ENCODE measurements around the gene FMO2.

The FMO2 gene

GRCh38 chr1:171185091-171185490 is at the start of gene FMO2:
Gene FMO2 (plus strand): TSS chr1:171185300. CDS start chr1:171185714, 414 bp downstream.
- DNase-seq (ENCODE audit: low spot score): no peak

DNA sequence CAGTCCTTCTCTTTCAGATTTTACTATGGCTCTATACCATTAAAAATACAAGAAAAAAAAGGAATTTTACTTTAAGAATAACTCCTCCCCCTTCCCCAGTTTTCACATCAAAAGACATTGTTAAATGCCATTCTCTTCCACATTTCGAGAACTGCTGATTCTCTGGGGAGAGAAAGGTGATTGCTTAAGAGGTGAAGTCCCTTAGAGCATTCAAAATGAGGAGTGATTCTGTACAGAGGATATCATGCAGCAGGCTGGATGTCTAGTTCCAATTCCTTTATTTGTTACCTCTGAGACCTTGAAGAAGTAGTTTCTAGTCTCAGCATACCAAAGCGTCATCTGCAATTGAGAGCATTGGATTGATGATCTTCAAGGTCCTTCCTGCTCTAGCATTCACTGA is 47.5 kb upstream of the FMO2 start:
- DNase-seq (ENCODE audit: low spot score): no peak

DNA sequence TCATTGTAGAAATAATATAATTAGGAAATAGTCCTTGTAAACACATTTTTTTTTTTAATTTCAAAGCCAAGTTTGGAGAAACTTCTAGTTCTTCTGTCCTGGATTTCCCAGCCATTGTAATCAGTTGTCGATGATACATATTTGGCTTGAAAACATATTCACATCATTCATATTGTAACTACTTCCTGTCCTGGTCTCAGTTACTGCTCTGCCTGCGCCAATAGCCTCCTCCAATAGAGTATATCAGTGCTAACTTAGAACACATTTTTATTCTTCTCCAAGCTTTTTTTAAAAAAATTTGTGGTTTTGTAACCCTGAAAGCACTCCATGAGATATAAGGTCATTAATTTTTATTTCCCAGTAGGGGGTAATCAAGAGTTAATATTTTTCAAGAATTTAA is 46.1 kb upstream of the FMO2 start:
- DNase-seq (ENCODE audit: low spot score): no peak

DNA sequence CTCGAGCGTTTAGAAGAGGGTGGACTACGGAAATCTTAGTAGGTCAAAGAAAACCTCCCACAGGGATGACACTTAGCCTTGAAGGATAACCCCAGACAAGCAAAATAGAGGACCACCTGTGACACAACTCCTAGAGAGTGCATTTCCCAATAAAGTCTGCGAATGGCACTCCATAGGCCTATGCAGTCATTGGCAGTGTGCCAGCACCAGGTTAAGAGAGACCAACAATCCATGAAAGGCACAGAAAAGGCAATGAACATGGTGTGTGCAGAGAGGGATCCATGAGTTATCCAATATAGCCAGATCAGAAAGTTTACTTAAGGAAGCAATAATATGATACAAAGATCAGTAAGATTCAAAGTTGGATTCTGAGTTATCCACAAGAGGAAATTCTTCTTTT is 45.2 kb upstream of the FMO2 start:
- DNase-seq (ENCODE audit: low spot score): no peak

- DNase-seq (ENCODE audit: low spot score): no peak
These were observed 44.7 kb upstream of the FMO2 start for GRCh38 chr1:171140401-171140800.

DNA sequence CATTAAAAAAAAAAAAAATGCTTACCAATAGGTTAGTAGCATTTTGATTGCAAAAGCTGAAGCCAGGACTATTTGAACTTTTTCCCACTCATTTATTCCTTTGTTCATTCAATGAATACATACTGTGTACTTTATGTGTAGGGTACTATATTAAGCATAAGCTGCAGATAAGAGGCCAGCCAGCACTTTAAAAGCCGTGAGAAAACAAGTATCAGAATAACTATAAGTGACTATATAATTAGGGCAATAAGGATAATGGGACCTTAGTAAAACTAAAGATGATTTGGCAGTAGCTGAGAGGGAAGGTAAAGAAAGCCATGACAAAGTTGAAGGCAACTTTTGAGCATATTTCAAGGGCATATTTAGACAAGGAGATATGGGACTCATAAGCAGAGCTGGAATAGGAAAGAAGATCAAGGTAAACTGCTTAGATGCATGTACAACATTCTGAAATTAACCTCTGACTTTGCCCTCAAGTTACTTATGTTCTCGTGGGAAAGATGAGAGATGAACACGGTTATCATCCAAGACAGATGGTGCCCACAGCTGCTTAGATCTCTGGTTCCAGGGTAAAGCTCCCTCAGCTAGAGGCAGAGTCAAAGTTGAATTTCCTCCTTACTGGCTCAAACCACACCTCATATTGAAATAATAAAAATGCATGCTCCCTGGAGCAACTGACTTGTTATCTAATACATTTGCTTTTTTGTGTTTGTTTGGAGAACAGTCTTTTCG is 44.0 kb upstream of the FMO2 start:
- no peak for DNase-seq (ENCODE audit: low spot score)

DNA sequence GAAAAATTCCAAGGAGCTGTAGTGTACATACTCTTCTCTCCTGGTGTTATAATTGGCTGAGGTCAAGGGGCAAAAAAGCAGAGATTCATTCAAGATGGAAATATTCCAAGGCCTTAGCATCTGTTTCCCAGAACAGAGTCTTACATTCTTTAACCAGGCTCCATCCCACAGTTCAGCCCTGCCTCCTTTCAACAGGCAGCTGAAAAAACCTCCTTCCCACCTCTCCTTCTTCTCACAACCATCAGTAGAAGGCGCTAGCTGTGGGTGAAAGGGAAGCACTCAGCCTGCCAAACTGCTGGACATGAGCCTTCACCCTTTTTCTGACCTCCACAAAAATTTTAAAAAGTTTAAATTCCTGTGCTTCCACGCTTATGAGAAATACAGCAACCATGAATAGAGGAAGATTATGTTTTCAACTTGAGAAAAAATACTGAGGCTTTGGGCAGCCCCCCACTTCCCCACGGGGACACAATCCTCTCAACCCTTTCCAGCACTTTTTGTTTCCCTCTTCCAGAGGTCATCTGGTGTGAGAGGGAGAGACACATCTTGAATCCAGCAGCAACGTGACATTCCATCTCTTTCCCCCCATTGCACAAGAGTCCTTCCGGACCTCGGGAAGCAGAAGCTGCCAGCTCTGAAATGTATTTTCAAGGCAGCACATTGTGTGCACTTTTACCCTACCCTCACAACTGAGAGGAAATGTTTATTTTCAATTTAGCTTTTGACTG is 43.2 kb upstream of the FMO2 start:
- no peak for DNase-seq (ENCODE audit: low spot score)

DNA sequence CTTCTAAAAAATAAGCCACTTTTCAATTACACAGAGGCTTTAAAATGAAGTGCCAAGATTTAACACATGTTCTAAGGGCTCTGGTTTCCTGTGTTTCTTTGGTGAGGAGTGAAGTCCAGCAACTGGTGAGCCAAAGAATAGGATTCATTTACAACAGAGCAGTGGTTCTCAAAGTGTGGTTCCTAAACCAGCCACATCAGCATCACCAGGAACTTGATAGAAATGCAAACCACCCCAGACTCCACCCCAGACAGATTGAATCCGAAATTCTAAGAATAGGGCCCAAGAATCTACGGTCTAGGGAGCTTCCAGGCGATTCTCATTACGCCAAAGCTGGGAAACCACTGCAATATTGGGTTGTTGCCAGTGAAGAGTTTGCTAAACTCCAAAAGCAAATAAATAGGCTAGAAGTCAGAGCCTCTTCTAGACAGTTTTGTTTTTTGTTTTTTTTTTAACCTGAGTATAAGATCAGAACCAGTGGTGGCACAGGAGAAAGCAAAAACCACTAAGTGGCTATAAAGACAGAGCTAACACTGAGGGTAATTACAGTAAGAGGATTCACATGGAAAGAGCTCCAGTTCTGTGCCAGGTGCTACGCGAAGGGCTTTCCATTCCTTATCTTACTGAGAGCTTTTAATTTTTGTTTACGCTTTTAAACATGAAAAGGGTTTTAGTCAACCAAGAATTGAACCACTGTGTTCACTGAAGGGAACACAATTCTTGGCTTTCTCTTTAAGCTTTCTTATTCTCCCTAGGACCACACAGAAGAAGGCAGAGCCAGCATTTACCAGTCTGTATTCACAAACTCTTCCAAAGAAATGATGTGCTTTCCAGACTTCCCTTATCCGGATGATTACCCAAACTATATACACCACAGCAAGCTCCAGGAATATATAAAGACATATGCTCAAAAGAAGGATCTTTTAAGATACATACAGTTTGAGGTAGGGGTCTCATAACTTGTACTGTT is 42.4 kb upstream of the FMO2 start:
- DNase-seq (ENCODE audit: low spot score): no peak

- DNase-seq (ENCODE audit: low spot score): no peak
These were observed 34.9 kb upstream of the FMO2 start for GRCh38 chr1:171150156-171150555.

GRCh38 chr1:171152549-171152948 is 32.6 kb upstream of the FMO2 start:
- DNase-seq (ENCODE audit: low spot score): no peak

DNA sequence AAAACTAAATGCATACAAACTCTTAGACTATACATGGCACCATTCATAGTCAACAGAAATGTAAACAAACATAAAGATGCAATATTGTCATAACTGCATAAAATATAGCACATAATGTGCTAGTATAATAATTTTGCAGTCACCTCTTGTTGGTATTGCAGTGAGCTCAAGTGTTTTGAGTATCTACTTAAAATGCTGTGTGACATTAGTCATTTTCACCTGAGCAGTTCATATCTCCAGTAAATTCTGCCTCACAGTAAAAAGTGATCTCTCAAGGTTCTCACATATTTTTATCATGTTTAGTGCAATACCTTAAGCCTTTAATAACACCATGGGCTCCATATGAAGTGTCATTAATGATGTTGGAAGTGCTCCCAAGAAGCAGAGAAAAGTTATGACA is 29.6 kb upstream of the FMO2 start:
- DNase-seq (ENCODE audit: low spot score): no peak

- no peak for DNase-seq (ENCODE audit: low spot score)
These were observed 27.0 kb upstream of the FMO2 start for GRCh38 chr1:171158096-171158495.

DNA sequence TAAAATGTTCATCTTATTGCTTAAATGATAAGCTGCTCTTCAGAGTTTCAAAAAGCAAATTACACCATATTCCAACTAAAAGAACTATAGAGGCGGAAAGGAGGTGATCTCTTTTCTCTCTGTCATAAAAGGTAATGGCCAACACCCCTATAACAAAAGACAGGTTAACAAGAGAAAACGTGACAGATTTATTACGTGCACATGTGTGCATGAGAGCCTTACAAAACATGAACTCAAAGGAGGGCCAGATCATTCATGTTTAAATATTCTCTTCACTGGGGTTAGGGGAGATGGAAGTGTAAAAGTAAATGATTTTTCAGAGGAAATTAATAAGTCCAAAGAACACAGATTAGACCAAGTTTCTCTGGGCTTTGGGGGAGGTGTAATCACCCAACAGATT is 26.5 kb upstream of the FMO2 start:
- no peak for DNase-seq (ENCODE audit: low spot score)

GRCh38 chr1:171159148-171159547 is 26.0 kb upstream of the FMO2 start:
- DNase-seq (ENCODE audit: low spot score): no peak

DNA sequence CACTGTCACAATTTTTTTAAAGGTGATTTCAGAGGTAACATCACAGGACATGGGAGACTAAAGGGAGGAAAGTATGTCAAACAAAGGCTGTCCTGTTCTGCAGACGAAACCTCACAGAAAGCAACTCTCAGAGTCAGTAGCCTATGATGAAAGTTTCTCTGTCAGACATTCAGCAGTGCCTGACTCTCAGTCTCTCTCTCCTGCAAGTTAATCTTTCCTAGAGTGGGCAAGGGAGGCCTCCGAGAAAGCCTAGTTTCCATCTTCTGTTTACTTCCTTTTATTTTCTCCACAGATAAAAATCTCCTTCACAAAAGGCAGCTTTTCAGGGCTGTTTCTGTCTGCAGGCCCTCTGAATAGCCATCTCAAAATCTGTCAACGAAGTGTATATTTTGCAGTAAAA is 24.9 kb upstream of the FMO2 start:
- no peak for DNase-seq (ENCODE audit: low spot score)

GRCh38 chr1:171160639-171161354 is 24.3 kb upstream of the FMO2 start:
- no peak for DNase-seq (ENCODE audit: low spot score)

GRCh38 chr1:171161431-171161830 is 23.7 kb upstream of the FMO2 start:
- DNase-seq (ENCODE audit: low spot score): no peak

DNA sequence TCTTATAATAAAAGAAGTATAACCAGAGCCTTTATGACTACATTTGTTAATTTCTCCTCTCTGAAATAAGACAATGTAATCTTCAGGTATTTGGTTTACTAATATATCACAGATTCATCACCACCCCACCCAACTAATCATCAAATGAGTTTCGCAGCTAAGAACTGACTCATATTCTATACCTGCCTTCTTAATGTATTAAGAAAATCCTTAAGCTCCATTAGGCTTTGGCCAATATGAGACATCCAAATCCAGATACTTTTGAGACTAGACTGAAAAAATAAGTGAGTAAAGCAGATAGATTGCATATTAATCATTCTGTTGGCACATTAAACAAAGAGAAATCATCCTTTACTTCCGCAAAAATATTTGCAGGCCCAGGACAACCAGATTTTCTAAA is 18.7 kb upstream of the FMO2 start:
- DNase-seq (ENCODE audit: low spot score): no peak

- DNase-seq (ENCODE audit: low spot score): no peak
These were observed 17.3 kb upstream of the FMO2 start for GRCh38 chr1:171167785-171168184.

- DNase-seq (ENCODE audit: low spot score): no peak
These were observed 12.6 kb upstream of the FMO2 start for GRCh38 chr1:171172471-171172870.

DNA sequence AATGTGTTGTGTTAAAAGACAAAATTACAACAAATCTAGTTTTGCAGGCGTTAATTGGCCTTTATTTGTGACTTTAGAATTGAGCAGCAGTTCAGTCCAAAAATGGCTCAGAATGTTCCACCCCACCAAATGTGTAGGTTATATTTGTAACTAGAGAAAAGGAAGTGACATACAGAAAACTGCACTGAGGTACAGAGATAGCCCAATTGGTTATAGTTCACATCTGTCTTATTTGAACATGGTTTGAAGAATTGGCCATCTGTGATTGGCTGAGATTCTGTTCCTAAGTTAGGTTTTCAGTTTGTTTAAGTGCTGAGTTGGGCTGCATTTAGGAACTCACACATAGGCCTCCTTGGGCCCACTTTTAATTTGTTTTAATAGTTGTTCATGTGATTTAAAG is 12.0 kb upstream of the FMO2 start:
- no peak for DNase-seq (ENCODE audit: low spot score)
